HG02588 (cell line): Measurements from ENCODE around the gene CHPF.
A peak's percentile ranks its signal among the peaks of the same experiment; 100 is the strongest.

Source experiments
- ATAC-seq: cut with Tn5 transposase; IDR thresholded peaks from one replicate; pipeline ENCODE4 v1.9.1; 2021; ENCODE audit warnings: mild to moderate bottlenecking, moderate library complexity; ENCODE audit not compliant: unreplicated experiment

The CHPF gene

DNA sequence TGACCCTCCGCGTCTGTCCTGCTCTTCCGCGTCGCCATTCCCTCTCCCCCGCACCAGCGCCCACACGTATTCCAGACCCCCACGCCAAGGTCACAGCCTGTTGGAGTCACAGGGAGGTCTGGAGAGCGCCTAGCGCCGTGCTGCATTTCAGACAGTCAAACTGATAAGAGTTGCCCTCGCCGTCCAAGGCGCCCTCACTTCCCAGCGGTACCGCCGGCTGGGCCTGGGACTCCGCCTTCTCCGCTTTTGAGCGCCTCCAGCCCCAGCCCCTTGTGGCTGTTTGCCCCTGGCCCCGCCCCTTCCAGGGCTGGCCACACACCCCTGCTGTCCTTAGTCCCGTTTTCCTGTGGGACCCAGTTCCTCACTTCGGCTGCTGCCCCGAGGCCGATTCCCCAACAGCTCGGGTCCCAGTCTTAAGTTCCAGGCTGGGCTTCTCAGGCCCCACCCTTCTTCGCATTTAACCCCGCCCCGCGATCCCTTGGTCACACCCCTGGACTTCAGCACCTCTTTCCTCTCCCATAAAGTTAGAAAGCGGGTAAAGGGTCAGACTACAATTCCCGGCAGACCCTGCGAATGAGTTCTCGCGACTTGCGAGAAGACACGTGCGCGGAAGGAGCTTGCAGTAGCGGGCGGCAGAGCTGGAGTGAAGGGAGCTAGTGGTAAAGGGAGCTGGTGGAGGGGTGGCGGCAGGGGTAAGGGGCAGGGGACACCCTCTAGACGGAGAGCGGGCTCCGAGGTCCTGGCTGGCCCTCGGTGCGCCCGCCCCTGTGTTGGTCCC lies 45.1 kb downstream of the CHPF start, which contains the start of gene GMPPA:
Gene GMPPA (plus strand): TSS at position 612 of the 778 bp plus-strand sequence. CDS start 1,085 bp downstream, outside the sequence.
- ATAC-seq: peak; percentile 92

- ATAC-seq: peak; percentile 36
Measured at GRCh38 chr2:219497495-219498279, 45.9 kb downstream of the CHPF start.

- ATAC-seq: no peak
Measured at GRCh38 chr2:219496825-219497494, 46.6 kb downstream of the CHPF start.

DNA sequence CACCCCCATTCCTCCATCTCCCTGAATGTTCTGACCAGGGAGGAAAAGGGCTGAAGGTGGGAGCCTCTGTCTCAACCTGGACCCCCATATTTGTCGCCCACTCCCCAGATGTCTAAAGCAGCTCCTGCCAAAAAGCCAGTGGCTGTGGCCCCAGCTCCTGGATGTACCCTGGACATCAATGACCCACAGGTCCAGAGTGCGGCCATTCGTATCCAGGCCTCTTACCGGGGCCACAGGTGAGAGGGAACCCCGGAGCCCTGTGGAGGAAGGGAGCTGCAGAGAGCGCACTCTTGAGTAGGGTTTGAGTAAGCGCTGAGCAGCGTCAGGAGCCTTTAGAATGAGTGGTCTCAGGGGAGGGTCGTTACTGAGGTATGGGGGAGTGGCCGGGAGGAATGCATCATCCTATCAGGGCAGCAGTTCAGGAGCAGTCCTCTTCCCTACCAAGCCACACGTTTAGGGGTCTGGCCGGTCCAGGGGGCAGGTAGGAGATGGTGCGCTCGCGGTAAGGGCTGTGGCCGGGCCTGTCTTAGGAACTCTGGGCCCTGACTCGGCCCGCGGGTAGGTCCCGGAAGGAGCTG lies 47.3 kb downstream of the CHPF start:
- no peak for ATAC-seq

DNA sequence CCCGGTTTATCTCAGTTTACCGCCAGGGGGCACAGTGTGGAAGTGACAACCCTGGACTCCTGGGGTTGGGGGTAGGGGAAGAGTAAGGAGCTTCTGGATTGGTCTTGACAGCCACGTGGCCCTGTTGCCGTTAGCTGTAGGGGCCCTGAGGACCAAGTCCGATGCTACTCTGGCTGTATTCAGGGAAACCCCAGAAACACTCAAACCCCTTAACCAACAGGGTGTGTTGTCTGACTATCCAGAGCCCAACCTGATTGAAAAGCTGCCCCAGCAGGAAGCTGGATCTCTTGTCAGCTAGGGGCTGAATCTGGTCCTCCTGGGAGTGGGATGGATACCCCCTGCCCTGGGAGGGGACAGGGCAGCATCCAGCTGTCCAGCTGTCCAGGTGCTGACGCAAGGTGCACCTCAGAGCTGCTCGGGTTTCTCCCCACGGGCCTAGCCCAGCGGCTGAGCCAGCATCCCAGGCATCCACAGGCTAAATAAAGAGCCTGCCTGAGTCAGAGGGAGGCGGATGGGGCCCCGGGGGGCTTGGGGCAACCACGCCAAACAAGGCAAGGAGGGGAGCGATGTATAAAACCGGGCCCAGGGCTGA lies 48.0 kb downstream of the CHPF start:
- no peak for ATAC-seq

DNA sequence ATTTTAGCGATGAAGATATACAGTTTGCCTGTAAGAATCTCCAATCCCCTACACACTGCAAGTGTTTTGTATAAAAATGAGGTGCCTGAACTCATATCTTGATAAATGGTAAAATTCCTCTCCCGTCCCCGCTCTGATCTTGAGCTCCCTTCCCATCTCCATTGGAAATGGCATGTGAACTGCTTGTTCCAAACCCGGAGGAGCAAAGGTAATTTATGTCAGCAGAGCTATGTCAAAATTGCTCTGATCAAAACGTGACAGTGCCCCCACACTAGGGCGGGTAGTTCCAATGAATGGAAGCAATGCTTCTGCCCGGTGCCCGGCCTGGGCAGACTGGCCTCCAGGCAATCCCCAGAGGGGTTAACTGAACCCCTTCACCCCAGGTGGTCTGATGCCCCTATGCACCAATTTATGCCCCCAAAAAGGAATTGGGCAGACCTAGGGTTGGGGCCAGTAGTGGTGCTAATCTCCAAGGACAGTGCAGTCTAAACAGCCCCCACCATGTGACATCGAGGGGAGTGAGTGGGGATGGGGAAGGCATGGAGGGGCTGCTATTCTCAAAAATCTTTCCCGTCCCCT lies 48.6 kb downstream of the CHPF start:
- ATAC-seq: no peak

DNA sequence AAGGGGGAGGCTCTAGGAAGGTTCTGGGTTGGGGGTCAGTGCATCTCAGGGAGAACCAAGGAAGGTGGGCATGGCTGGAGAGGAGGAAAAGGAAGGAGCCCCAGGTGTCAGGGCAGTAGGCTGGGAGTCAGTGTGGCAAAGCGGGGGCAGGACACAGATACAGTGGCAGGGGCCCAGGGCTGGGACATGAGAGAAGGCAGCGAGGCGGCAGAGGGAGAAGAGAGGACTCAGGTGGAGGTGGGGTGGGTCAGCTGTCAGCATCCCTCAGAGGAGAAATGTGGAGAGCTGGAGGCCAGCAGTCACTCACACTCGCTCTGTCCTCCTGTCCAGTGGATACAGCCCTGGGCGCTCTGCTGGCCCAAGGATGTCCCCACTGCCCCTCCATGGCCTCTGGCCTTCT lies 50.5 kb downstream of the CHPF start:
- ATAC-seq: no peak

- ATAC-seq: no peak
Measured at GRCh38 chr2:219492575-219492974, 51.0 kb downstream of the CHPF start.

- ATAC-seq: no peak
Measured at GRCh38 chr2:219491278-219491963, 52.2 kb downstream of the CHPF start.

DNA sequence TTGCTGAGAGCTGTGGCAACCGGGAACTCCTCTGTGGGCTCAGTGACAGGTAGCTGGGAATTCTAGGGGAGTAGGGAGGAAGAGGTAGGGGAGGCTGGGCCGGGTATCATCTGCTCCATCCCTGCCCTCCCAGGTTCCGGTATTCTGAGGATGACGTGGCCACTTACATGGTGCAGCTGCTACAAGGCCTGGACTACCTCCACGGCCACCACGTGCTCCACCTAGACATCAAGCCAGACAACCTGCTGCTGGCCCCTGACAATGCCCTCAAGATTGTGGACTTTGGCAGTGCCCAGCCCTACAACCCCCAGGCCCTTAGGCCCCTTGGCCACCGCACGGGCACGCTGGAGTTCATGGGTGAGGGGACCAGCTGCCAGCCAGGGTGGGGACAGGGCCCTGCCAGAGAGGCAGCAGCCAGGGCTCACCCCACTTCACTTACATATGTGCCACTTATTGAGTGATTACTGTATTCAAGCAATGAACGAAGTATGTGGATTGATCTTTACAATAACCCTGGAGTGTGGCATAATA lies 52.9 kb downstream of the CHPF start:
- no peak for ATAC-seq

- no peak for ATAC-seq
Measured at GRCh38 chr2:219490186-219490585, 53.4 kb downstream of the CHPF start.

GRCh38 chr2:219489315-219489714 lies 54.3 kb downstream of the CHPF start:
- no peak for ATAC-seq
